Smooth muscle cell (in vitro differentiated cells): Measurements from ENCODE around the gene TRIOBP. TPM values are rescaled to one million over a fixed set of nuclear protein-coding genes. Genes with fewer than 3 reads are reported as not detected.

Source experiments
- DNase-seq: peaks from one replicate; lab custom pipeline; 2025; ENCODE audit not compliant: unreplicated experiment; lab: John Stamatoyannopoulos, UW
- H2AFZ ChIP-seq: fragments of 200-600 bp; sonication (generic); 2 replicates; pipeline ENCODE4 v1.6.0; 2016; ENCODE audit warnings: antibody characterized with exemption, low read depth, mild to moderate bottlenecking
- H3F3A ChIP-seq: fragments of 200-600 bp; sonication (generic); 2 replicates; pipeline ENCODE4 v1.6.0; 2017; ENCODE audit warnings: antibody characterized with exemption, low read depth
- H3K27ac ChIP-seq: fragments of 200-600 bp; sonication (generic); 2 replicates; pipeline ENCODE4 v1.5.1; 2016; ENCODE audit warnings: low read depth, mild to moderate bottlenecking
- H3K27me3 ChIP-seq: fragments of 200-600 bp; sonication (generic); 2 replicates; pipeline ENCODE4 v1.6.1; 2016; ENCODE audit warnings: low read depth, mild to moderate bottlenecking
- H3K36me3 ChIP-seq: fragments of 200-600 bp; sonication (generic); 2 replicates; pipeline ENCODE4 v1.5.1; 2016; ENCODE audit warnings: low read depth
- H3K4me1 ChIP-seq: fragments of 200-600 bp; sonication (generic); 2 replicates; pipeline ENCODE4 v1.5.1; 2016; ENCODE audit warnings: low read depth
- H3K4me2 ChIP-seq: fragments of 200-600 bp; sonication (generic); 2 replicates; pipeline ENCODE4 v1.6.0; 2016; ENCODE audit warnings: mild to moderate bottlenecking
- H3K4me3 ChIP-seq: fragments of 200-600 bp; sonication (generic); 2 replicates; pipeline ENCODE4 v1.5.1; 2016; ENCODE audit warnings: mild to moderate bottlenecking
- H3K79me2 ChIP-seq: fragments of 200-600 bp; sonication (generic); 2 replicates; pipeline ENCODE4 v1.6.0; 2016; ENCODE audit warnings: low read depth, mild to moderate bottlenecking
- H3K9ac ChIP-seq: fragments of 200-600 bp; sonication (generic); 2 replicates; pipeline ENCODE4 v1.6.0; 2016; ENCODE audit warnings: low read depth
- H3K9me3 ChIP-seq: fragments of 200-600 bp; sonication (generic); replicated peaks from 2 replicates; pipeline ENCODE4 v1.5.1; 2016; ENCODE audit warnings: low read depth
- H4K20me1 ChIP-seq: fragments of 200-600 bp; sonication (generic); 2 replicates; pipeline ENCODE4 v1.6.0; 2016; ENCODE audit warnings: low read depth
- CTCF ChIP-seq: fragments of 200-600 bp; sonication (generic); IDR thresholded peaks from 2 replicates; pipeline ENCODE4 v1.5.1; 2017; ENCODE audit warnings: borderline replicate concordance, mild to moderate bottlenecking, antibody characterized with exemption; ENCODE audit not compliant: insufficient read depth, poor library complexity, severe bottlenecking
- WGBS: methylation state at CpG from one replicate; pipeline ENCODE4 v1.1.7; 2016; ENCODE audit warnings: low lambda C conversion rate; 5-methylcytosine and 5-hydroxymethylcytosine counted together
- polyA plus RNA-seq: library from polyadenylated mRNA; unstranded; fragments of >200 nt; fragmentation: Nextera tagmentation; extraction: Ambion mirVana; gene quantifications from 2 replicates; pipeline ENCODE4 v1.2.1, GENCODE V29; 2016
- total RNA-seq: library from RNA; depleted of rRNA; stranded (reverse); fragments of >200 nt; gene quantifications from 2 replicates; pipeline ENCODE4 v1.2.3, GENCODE V29; 2014

The TRIOBP gene
- total and polyA plus RNA-seq, 2 experiments from 2014 or later: 44.6 to 95.8 TPM

DNA sequence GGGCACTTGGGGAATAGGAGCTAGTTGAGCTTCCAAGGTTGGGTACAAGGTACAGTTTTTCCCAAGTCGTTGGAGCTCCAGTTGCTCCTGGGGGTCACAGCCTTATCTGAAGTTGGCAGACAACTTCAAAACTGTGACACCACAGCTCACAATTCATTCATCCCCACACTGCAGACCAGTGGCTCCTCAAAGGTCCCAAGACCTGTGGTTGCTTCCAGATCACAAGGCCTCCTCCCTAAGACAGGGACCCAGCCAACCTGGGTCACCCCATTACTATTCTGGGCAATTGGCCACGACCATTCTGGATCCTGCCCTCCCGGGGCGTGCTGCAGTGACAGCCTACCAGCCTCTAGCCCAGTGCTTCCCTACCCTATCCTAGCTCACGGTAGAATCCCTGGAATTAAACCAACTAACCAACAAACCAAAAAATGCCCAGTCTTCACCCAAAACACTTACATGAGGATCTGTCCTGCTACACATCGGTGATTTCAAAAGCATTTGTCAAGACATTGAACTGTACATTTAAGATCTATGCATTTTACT, 39.2 kb upstream of the TRIOBP start:
- no peak overlapping the region for H2AFZ ChIP-seq
- H3K4me3 ChIP-seq: peak overlapping the region; percentile 58
- H3K36me3 ChIP-seq: no peaks in the 10 kb centered on the region
- H3K4me1 ChIP-seq: peaks cover 12% of the 10 kb centered on the region
- WGBS: 18% methylated on average over 6 of the region's 6 CpGs
- peaks cover 27% of the 10 kb centered on the region for H4K20me1 ChIP-seq
- H3K9me3 ChIP-seq: no peaks in the 10 kb centered on the region
- DNase-seq: no peak
- peak overlapping the region; percentile 29 for H3K9ac ChIP-seq
- no peaks in the 10 kb centered on the region for H3F3A ChIP-seq
- H3K79me2 ChIP-seq: peaks cover 23% of the 10 kb centered on the region
- no peak for TF ChIP-seq CTCF
- no peaks in the 10 kb centered on the region for H3K27me3 ChIP-seq
- peak overlapping the region; percentile 76 for H3K27ac ChIP-seq
- H3K4me2 ChIP-seq: peak overlapping the region; percentile 92

GRCh38 chr22:37658133-37659065, 38.4 kb upstream of the TRIOBP start, which contains the start of gene PDXP:
PDXP (plus strand) TSS chr22:37658723; CDS start chr22:37658783, 60 bp downstream.
- Histone ChIP-seq H3K9me3 (no peaks in the 10 kb centered on the region), H4K20me1 (peaks cover 28% of the 10 kb centered on the region), H3F3A (no peaks in the 10 kb centered on the region), H3K36me3 (no peaks in the 10 kb centered on the region), H2AFZ (no peak within 1 kb of the TSS), H3K9ac (peak within 1 kb of the TSS; percentile 29), H3K4me3 (peak within 1 kb of the TSS; percentile 58), H3K4me1 (peaks cover 12% of the 10 kb centered on the region), H3K4me2 (peak within 1 kb of the TSS; percentile 94), H3K79me2 (peaks cover 25% of the 10 kb centered on the region), H3K27me3 (no peaks in the 10 kb centered on the region), H3K27ac (peak within 1 kb of the TSS; percentile 76)
- peak; percentile 95 for DNase-seq
- under 1% methylated on average over 89 of the region's 101 CpGs for WGBS
- TF ChIP-seq CTCF: no peak

- H2AFZ ChIP-seq: no peak overlapping the region
- 7% methylated on average over 53 of the region's 68 CpGs for WGBS
- no peak overlapping the region for H3K9ac ChIP-seq
- DNase-seq: no peak
- H3K4me3 ChIP-seq: peak overlapping the region; percentile 58
- H3K9me3 ChIP-seq: no peaks in the 10 kb centered on the region
- H3K27me3 ChIP-seq: no peaks in the 10 kb centered on the region
- H3K4me1 ChIP-seq: peaks cover 12% of the 10 kb centered on the region
- peaks cover 34% of the 10 kb centered on the region for H4K20me1 ChIP-seq
- peak overlapping the region; percentile 94 for H3K4me2 ChIP-seq
- H3K36me3 ChIP-seq: no peaks in the 10 kb centered on the region
- no peak overlapping the region for H3K27ac ChIP-seq
- peaks cover 30% of the 10 kb centered on the region for H3K79me2 ChIP-seq
- no peak for TF ChIP-seq CTCF
- no peaks in the 10 kb centered on the region for H3F3A ChIP-seq
Measured at GRCh38 chr22:37659066-37659896, 37.6 kb upstream of the TRIOBP start.
